IPS-18c (cell line): ENCODE data around the gene TRAPPC3L.
"Not testable (repeated sequence)": the region's sequence is repeated elsewhere in the genome, so short reads cannot be mapped to it uniquely, and the experiment has no call there.

ENCODE experiments used
- H3K4me3 ChIP-seq: 2 replicates; pipeline ENCODE4 v1.7.0; 2013; ENCODE audit warnings: low read depth, mild to moderate bottlenecking, low read length, moderate library complexity; ENCODE audit not compliant: insufficient read depth
- H3K9me3 ChIP-seq: one replicate; pipeline ENCODE4 v1.6.1; 2013; ENCODE audit warnings: mild to moderate bottlenecking, low read length, moderate library complexity; ENCODE audit not compliant: control insufficient read depth, insufficient read depth

TRAPPC3L gene

DNA sequence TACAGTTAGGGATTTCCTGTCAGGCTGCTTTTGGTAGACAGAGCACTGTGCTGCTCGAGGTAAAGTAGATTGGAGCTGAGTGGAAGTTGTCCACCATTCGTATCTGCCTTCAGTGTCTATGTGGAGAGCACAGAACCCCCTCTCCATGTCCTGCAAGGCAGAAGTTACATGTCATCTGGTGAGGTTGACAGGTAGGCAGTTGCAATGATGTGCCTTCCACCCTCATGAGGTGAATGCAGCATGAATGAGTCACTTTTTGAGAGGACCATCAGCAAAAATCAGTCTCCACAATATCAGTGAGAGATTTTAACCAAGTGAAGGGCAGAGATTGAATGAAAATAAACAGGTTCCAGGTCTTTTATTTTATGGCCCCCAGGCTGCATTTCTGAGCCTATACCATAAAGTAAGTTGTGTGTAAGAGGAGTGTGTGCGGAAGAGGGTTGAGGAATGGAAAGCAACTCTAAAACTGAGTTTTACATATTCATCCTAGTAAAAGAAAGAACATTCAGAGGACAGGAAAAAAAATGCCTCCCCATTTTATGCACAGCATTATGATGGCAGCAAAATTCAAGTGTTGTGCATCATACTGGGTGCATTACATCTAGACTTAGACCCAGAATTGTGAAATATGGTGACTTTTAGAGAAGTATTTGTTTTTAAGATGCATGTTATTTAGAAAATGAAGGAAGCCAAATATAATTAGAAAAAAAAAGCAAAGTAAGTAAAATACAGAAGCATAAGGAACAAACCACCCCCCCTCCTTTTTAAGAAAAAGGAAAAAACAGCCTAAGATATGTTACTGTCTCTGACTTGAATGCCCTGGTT, 15.8 kb downstream of the TRAPPC3L start:
- Histone ChIP-seq H3K4me3 (no peak overlapping the region), H3K9me3 (no peaks in the 10 kb centered on the region)

DNA sequence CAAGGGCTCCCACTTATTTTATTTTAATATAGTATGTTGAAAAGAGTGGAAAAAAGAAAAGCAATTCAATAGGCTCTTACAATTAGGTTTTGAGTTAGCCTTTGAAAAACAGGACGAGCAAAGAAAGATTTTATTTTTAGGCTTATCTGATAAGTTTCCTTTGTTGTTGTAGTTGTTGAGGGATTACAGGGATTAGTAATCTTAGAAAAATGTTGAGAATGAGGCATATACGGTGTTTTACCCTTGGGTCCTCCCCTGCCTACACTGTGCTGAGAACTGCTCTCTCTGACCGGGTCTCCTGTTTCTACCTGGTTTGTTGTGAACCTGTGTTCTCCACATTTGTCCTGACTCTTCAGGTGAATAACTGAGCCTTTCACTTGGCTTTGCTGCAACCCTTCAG, 16.7 kb downstream of the TRAPPC3L start:
- Histone ChIP-seq H3K4me3 (no peak overlapping the region), H3K9me3 (no peaks in the 10 kb centered on the region)

GRCh38 chr6:116528133-116528532, 17.4 kb downstream of the TRAPPC3L start:
- Histone ChIP-seq H3K9me3 (no peaks in the 10 kb centered on the region), H3K4me3 (no peak overlapping the region)

- Histone ChIP-seq H3K4me3 (no peak overlapping the region), H3K9me3 (no peaks in the 10 kb centered on the region)
Measured at GRCh38 chr6:116524236-116524635, 21.2 kb downstream of the TRAPPC3L start.

GRCh38 chr6:116522896-116523295, 22.6 kb downstream of the TRAPPC3L start:
- no peaks in the 10 kb centered on the region for H3K9me3 ChIP-seq

DNA sequence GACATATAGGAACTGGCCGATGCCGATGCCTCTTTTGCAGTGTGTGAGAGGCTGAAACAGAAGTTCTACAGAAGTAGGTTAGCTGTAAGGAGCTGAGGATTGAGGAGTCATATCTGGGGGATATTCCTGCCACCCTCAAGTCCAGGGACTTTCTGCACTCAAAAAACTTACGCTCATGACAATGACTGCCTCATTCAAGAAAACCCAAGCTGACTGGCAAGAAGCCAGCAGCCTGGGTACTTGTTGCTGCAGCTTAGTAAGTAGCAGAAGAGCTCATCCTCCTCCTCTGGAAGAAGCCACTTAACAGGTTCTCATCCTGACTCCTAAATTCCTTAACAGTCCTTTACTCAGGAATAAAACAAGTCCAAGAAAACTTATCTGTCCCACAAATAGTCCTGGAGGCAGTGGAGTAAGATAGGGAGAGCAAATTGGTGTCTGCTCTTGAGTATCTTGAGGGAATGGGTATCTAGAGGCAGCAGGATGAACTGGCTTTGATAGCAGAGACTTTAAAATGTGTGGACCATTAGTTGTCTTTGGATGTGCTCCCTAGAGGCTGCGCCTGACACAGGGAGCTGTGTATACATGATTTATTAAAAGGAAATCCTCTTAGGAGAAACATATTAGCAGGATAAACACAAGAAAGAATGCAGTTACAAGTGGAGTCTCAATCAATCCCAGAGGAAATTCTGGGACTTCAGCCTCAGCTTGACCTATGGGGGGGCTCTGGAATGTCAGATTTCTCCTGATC, 26.7 kb downstream of the TRAPPC3L start:
- no peaks in the 10 kb centered on the region for H3K9me3 ChIP-seq
- H3K4me3 ChIP-seq, result no peak overlapping the region

More at GRCh38 chr6:116522896-116523295, 22.6 kb downstream of the TRAPPC3L start:
- H3K4me3 ChIP-seq, result no peak overlapping the region

DNA sequence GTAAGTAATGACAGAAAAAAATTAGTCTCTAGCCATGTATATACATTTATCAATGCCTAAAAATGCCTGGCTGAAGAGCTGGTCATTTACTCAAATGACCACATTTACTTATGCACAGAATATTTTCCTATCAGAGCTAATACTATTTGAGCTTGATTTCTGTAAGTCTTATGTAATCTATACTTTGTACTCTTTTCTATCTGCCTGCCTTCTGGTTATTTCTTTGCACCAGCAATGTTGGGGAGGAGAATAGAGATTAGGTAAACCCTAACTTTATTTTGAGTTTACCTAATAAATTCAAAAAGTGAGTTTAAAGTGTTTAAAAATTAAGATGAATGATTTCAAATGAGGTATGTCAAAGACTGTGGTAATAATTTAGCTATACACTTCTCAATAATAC, 30.3 kb downstream of the TRAPPC3L start:
- Histone ChIP-seq H3K9me3 (no peaks in the 10 kb centered on the region), H3K4me3 (no peak overlapping the region)

DNA sequence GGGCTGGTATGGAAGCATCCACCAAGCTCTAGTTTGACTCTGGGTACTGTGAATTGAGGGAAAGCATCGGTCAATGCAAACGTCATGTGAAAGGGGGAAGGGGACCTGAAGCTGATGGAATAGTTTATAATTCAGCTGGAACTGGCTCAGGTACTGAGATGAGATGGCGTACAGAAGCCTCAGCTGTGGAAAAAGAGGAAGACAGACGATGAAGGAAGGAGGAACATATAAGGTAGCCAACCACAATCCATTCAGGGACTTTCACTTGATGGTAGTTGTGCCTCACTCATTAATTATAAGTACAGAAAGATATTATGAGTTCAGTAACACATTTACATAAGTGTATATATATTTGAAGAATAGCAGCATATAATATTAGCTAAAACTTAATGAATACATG, 31.4 kb downstream of the TRAPPC3L start:
- Histone ChIP-seq H3K9me3 (no peaks in the 10 kb centered on the region), H3K4me3 (no peak overlapping the region)

DNA sequence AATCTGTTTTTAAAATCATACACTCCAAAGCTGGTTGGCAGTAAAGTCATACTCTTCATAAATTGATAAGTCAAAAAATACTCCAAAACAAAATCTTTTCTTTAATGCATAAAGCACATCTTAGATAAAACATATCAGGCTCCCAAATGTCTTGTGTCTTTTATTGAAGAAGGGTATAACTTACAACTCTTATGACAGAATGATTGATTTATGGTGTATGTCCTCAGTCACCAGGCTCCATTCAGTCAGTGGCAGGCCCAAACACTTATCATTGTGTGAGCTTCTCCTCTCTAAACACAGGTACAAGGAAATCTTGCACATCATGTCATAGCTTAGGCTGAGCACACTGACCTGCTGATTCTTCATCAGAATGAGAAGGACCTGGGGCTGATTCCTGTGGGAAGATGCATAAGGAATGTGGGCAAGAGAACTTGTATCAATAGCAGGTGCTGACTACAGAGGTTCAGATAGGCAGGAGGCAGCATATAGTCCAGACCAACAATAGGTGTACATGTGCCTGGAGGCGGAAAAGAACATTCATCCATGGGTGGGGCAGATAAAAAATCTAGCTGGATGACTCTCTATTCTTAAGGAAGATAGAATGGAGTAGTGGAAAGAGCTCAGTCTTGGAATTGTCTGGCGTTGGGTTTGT, 32.1 kb downstream of the TRAPPC3L start:
- H3K4me3 ChIP-seq, result no peak overlapping the region
- no peaks in the 10 kb centered on the region for H3K9me3 ChIP-seq

GRCh38 chr6:116512734-116513133, 32.8 kb downstream of the TRAPPC3L start:
- Histone ChIP-seq H3K4me3 (no peak overlapping the region), H3K9me3 (no peaks in the 10 kb centered on the region)

DNA sequence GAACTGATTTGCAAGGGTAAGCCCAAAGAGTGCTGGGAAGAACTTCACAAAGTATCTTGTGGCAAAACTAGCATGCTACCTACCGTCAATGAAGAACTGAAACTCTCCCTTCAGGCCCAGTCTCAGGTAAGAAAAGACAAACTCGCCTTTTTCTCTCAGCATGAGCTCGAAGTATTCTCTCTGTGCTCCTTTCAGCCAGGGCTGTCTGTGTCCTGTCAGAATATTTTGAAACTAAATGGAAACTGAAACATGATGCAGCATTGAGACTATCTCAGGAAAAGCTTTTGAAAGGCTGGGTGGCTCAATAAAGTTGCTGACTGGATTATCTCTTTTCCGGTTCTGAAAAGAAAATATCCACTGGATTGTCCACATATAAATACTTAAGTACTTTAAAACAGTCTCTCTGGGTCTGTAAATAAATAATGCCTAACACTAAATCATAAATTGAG, 33.3 kb downstream of the TRAPPC3L start:
- Histone ChIP-seq H3K9me3 (no peaks in the 10 kb centered on the region), H3K4me3 (no peak overlapping the region)

DNA sequence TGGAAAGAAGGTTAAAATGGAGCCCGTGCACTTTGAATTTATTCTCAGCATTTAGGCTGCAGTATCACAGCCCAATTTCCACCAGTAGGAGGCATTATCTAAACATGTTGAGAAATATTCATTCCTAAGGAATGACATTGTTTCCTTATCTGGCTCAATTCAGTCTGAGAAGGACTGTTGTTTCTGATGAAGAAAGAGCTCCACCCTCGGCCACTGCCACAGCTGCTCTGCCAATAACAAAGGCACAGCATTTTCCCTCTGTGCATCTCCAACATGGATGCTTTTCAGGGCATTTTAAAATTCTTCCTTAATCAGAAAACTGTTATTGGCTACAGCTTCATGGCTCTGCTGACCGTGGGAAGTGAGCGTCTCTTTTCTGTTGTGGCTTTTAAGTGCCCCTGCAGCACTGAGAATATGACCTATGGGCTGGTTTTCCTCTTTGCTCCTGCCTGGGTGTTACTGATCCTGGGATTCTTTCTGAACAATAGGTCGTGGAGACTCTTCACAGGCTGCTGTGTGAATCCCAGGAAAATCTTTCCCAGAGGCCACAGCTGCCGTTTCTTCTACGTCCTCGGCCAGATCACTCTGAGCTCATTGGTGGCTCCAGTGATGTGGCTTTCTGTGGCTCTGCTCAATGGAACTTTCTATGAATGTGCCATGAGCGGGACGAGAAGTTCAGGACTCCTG, 33.9 kb downstream of the TRAPPC3L start, which contains the start of gene CALHM5:
TSS of gene CALHM5 (plus strand) at position 216 of the 687 bp plus-strand sequence. CDS start at position 274, 58 bp downstream.
- Histone ChIP-seq H3K9me3 (no peaks in the 10 kb centered on the region), H3K4me3 (no peak within 1 kb of the TSS)

- H3K4me3 ChIP-seq, result no peak overlapping the region
- H3K9me3 ChIP-seq, result no peaks in the 10 kb centered on the region
Measured at GRCh38 chr6:116508527-116508926, 37.0 kb downstream of the TRAPPC3L start.

- Histone ChIP-seq H3K9me3 (no peaks in the 10 kb centered on the region), H3K4me3 (no peak overlapping the region)
Measured at GRCh38 chr6:116507324-116507723, 38.2 kb downstream of the TRAPPC3L start.

GRCh38 chr6:116500969-116501433, 44.5 kb downstream of the TRAPPC3L start:
- Histone ChIP-seq H3K4me3 (no peak overlapping the region), H3K9me3 (no peaks in the 10 kb centered on the region)

DNA sequence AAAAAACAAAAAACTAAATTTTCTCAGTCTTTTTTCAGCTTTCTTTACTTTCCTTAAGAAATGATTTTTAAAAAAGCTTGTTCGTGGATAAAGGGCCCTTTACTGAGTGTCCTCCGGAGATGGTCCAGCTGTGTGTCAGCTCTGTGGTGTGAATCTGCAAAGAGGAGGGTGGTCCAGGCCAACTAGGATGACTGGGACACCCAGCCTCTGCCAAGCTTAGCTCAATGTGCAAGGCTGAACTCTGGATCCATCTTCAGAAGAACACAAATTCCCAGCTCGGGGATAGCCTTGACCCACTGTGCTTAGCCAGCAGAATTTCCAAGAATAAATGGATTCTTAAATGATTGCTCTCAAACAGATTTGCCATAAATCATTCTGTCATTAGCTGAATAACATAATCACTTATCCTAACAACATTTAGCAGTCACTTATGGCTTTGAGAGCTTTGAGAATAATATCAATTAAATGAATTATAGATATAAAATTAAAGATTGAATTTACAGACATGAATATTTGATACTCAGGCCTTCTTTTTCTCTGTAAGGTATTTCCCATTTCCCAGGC, 48.3 kb downstream of the TRAPPC3L start:
- no peak overlapping the region for H3K4me3 ChIP-seq
- H3K9me3 ChIP-seq, result no peaks in the 10 kb centered on the region

- H3K9me3 ChIP-seq, H3K4me3 ChIP-seq: not testable (repeated sequence)
Measured at GRCh38 chr6:116495161-116495560, 50.3 kb downstream of the TRAPPC3L start.
